Stimulated activated CD4-positive, alpha-beta T cell treated with anti-CD3 and anti-CD28 coated beads, Interleukin-15, amount 100 ng/mL, for 1 hour (primary cell): ENCODE measurements around the gene ZNG1A.
"Not testable (repeated sequence)": the region's sequence is repeated elsewhere in the genome, so short reads cannot be mapped to it uniquely, and the experiment has no call there.

ENCODE experiments used
- DNase-seq, 2 donors: peaks; one replicate each; pipeline ENCODE4 v3.0.0-alpha.2; 2020; ENCODE audit warnings: low read depth in 1 of 2, low spot score in 1 of 2

ZNG1A gene

GRCh38 chr9:178970-179383, at the start of gene ZNG1A:
Gene ZNG1A (minus strand): TSS chr9:179056. CDS start chr9:178969, 87 bp downstream.
- DNase-seq = peak; percentile 61 to 66

- no peak for DNase-seq
These were observed 49.0 kb upstream of the ZNG1A start for GRCh38 chr9:227860-228259.

DNA sequence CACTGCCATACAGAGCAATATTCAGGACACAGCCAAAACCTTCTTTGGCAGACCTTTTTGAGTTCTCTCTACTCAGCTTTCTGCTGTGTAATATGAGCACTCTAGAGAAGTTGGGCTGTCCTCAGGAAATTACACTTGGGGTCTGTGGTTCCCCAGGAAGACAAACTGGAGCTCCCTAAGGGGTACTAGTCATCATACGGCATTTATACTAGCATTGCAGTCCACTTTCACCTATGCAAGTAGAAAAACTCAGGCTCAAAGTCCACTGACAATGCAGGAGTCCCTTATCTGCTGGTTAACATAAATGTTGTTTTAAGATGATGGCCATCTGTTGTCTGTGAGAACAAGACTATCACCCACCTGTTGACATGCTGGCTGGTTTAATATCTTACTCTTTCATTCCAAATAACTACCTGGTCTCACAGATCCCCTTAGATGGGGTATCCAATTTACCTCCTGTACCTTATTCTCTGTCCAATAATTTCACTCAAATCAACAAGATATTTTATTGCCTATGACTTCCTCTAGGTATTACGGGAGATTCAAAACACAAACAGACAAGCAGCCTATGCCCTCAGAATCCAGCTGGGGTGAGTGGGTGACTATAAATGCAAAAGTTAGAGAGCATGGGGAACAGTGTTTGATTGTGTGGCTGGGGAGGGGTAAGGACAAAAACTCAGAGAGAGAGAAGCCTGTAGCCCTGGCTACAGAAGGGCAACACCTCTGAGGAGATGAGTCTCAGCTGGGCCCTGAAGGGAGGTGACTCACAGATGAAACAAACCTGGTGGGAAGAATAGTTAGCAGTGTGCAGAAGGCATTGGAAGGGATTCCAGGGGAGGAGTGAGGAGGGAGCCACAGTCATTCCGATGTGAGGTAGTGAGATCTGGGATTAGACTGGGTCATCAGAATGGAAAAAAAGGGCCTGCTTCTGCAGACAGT, 46.0 kb upstream of the ZNG1A start:
- DNase-seq = no peak

- no peak for DNase-seq
These were observed 45.2 kb upstream of the ZNG1A start for GRCh38 chr9:224026-224425.

GRCh38 chr9:223152-223551, 44.3 kb upstream of the ZNG1A start:
- no peak for DNase-seq

- no peak for DNase-seq
These were observed 43.3 kb upstream of the ZNG1A start for GRCh38 chr9:221989-222776.

- no peak for DNase-seq
These were observed 41.0 kb upstream of the ZNG1A start for GRCh38 chr9:219670-220365.

DNA sequence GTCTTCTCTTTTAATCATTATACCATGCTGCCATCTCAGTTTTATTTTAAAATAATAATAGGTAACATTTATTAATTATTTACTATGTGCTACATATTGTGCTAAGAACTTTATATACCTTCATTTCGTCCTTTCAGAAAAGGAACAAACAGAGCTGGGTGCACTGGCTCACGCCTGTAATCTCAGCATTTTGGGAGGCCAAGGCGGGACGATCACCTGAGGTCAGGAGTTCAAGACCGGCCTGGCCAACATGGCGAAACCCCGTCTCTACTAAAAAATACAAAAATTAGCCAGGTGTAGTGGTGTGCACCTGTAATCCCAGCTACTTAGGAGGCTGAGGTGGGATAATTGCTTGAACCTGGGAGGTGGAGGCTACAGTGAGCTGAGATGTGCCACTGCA, 40.2 kb upstream of the ZNG1A start:
- not testable (repeated sequence) for DNase-seq

- no peak for DNase-seq
These were observed 39.1 kb upstream of the ZNG1A start for GRCh38 chr9:217950-218349.

DNA sequence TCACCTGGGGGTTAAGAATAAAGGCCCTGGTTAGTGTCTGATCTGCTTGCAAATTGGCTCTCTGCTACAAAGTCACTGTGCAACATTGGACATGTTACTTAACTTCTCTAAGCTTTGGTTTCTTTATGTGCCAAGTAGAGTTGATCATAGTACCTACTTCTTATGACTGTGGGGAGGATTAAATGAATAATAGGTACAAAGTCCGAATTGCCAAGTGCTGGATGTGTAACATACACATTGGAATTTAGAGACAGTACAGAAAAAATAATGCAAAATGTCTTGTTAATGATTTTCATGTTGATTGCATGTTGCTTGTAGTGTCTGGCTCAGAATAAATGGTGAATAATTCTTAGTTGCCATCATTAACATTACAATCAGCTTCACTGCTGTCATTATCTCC, 38.0 kb upstream of the ZNG1A start:
- no peak for DNase-seq

GRCh38 chr9:215631-216155, 36.8 kb upstream of the ZNG1A start:
- no peak for DNase-seq

GRCh38 chr9:214648-215493, 36.0 kb upstream of the ZNG1A start, which contains the start of gene DOCK8:
Gene DOCK8 (plus strand): TSS chr9:214865. CDS start chr9:214977, 112 bp downstream.
- DNase-seq = peak; percentile 25 to 41

DNA sequence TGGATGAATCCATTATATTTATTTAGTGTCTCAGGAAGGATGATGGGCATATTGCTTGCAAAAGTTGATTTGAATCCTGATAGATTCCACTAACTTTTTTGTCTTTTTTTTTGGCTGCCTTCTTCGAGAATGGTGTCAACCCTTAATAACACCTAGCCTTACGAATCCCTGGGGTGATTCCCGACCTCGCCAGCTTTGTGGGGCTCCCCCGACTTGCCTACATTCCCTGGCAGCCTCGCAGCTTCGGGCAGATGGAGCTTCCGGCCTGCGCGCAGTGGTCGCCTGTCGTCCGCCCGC, 35.4 kb upstream of the ZNG1A start:
- no peak for DNase-seq

DNA sequence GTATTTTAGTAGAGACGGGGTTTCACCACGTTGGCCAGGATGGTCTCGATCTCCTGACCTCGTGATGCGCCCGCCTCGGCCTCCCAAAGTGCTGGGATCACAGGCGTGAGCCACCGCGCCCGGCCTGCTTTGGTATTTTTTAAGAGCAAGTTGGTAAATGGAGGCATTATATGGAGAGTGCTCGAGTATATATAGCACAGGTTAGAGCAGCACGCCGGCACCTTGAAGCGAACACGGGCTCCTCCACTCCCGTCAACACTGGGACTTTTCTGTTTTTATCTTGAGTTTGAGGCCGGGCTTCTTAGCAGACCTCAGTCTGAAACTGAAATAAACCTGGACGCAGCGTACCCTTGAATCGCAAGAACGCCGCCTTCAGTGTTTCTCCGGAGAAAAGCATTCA, 35.0 kb upstream of the ZNG1A start:
- not testable (repeated sequence) for DNase-seq

- DNase-seq = no peak
These were observed 33.4 kb upstream of the ZNG1A start for GRCh38 chr9:212297-212696.

DNA sequence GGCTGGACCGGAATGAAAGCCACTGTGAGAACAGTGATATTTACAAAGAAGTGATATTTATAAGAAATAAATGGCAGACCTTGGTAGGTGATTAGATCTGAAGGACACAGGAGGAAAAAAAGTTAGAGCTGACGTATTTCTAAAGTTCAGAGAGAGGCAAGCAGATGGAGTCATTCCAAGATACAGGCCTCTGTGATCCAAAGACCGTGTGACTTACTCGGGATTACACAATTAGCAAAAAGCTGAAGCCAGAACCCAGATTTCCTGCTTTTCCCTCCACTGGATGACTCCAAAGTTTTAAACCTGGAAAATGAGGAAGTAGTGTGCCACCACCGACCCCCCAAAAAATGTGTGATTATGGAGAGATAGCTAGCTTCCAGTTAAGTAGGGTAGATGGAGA, 32.7 kb upstream of the ZNG1A start:
- no peak for DNase-seq

DNA sequence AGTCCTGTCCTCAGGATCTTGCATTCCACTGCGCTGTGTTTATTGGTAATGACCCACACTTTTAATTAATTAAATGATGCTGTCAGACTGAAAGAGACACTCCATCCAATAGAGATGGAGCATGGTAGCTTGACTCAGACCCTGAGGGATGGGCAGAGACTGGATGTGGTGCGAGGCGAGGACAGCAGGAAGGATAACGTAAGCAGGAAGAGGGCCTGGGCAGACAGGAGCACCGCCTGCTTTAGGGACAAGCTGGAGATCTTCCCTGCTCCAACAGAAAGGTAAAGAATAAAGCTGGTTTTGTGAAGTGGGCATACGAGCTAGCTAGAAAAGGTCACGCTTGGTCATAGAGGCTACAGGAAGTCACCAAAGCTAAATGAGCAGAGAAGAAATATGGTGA, 32.2 kb upstream of the ZNG1A start:
- DNase-seq = no peak

GRCh38 chr9:209143-209758, 30.4 kb upstream of the ZNG1A start:
- DNase-seq = no peak

- no peak for DNase-seq
These were observed 27.6 kb upstream of the ZNG1A start for GRCh38 chr9:206481-206880.

DNA sequence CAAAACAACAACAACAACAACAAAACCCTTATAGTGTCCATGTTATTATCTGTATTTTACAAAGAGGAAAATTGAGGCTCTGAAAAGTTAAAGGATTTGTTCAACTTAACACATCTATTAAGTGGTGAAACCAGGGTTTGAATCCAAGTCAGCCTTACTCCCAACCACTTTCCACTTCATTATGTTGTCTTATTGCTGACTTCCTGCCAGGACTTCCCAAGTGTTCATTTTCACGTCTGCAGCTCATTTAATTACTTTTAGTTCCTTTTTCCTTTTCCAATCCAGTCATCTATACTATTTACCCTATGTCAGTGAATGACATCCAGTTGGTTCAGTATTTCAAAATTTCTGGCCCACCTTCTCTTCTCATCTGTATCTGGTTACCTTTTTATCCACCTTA, 20.7 kb upstream of the ZNG1A start:
- not testable (repeated sequence) for DNase-seq
